Measurements from ENCODE around the gene RPL27A. TPM values are rescaled to one million over a fixed set of nuclear protein-coding genes. Genes with fewer than 3 reads are reported as not detected.
A peak's percentile ranks its signal among the peaks of the same experiment; 100 is the strongest.

The RPL27A gene
- polyA plus RNA-seq, 1 of the 3 experiments (the other 2 are of a cell fraction): 1,162 TPM

DNA sequence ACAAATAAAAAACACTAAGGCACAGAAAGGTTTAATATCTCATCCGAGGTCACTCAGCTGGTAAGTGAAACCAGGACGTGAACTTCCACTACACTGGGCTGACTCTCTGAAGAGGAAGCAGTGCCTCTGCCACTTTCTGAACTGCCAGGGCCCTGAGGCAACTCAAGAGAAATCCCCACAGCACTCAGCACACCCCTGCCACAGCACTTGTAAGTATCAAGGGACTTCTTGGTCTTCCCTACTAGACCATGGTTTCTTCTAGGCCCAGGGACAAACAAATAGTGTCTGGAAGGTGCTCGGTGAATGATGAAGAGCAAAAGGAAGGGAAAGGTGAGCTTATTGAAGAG, 49.7 kb downstream of the RPL27A start (continued):
- TF ChIP-seq, protein P1, sequence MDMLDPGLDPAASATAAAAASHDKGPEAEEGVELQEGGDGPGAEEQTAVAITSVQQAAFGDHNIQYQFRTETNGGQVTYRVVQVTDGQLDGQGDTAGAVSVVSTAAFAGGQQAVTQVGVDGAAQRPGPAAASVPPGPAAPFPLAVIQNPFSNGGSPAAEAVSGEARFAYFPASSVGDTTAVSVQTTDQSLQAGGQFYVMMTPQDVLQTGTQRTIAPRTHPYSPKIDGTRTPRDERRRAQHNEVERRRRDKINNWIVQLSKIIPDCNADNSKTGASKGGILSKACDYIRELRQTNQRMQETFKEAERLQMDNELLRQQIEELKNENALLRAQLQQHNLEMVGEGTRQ (IDR thresholded peaks at IDR 0.05; ENCODE audit: borderline replicate concordance, low read depth, low read length): no peak
- TF ChIP-seq RXRA (IDR thresholded peaks at IDR 0.05; ENCODE audit: borderline replicate concordance, low read depth) (no peak), SMC3 (IDR thresholded peaks at IDR 0.05; ENCODE audit: low read depth, low read length) (no peak), CHD2 (IDR thresholded peaks at IDR 0.05; ENCODE audit: low read length, partially characterized antibody) (no peak), POLR2AphosphoS5 (IDR thresholded peaks at IDR 0.05; ENCODE audit: low read depth, low read length) (no peak), JUND (IDR thresholded peaks at IDR 0.05) (no peak), IRF3 (IDR thresholded peaks at IDR 0.05; ENCODE audit: low read depth, low read length) (no peak)
- TF ChIP-seq, protein P2, sequence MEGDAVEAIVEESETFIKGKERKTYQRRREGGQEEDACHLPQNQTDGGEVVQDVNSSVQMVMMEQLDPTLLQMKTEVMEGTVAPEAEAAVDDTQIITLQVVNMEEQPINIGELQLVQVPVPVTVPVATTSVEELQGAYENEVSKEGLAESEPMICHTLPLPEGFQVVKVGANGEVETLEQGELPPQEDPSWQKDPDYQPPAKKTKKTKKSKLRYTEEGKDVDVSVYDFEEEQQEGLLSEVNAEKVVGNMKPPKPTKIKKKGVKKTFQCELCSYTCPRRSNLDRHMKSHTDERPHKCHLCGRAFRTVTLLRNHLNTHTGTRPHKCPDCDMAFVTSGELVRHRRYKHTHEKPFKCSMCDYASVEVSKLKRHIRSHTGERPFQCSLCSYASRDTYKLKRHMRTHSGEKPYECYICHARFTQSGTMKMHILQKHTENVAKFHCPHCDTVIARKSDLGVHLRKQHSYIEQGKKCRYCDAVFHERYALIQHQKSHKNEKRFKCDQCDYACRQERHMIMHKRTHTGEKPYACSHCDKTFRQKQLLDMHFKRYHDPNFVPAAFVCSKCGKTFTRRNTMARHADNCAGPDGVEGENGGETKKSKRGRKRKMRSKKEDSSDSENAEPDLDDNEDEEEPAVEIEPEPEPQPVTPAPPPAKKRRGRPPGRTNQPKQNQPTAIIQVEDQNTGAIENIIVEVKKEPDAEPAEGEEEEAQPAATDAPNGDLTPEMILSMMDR (IDR thresholded peaks at IDR 0.05): no peak

DNA sequence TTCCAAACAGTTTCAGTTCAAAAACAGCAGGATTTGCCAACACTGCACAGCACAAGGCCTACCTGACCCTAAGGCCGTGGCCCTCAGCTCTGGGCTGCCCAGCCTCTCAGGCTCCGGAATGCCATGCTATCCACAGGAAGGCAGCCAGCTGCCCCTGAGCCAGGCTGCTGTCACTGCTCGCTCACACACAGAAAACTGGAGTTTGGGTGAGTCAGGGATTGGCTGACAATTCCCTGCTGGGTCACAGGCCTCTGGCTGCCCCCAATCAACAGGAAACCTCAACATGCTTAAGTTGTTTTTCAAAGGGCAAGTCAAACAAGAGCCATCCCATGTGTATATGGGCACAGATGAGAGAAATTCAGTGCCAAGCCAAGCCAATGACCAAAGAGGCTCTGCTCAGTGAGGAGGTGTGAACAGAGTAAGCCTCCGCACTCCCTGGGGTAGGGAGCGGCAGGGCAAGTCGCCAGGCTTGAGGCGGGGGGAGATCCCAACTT, 50.2 kb downstream of the RPL27A start:
- CTCF ChIA-PET: interaction anchor here (1.2 kb wide), 1 partner anchor 12 kb away, joined by 4 read pairs; no protein-coding TSS in a partner anchor
- no peak overlapping the region for H2AFZ ChIP-seq (ENCODE audit: low read depth)
- 40% methylated on average over 6 of the region's 7 CpGs for WGBS (ENCODE audit: low lambda C conversion rate)
- TF ChIP-seq MEF2A (IDR thresholded peaks at IDR 0.05; ENCODE audit: borderline replicate concordance, low read depth): peak; percentile 19; the same call in 1 of the 2 replicates
- TF ChIP-seq, protein P3, sequence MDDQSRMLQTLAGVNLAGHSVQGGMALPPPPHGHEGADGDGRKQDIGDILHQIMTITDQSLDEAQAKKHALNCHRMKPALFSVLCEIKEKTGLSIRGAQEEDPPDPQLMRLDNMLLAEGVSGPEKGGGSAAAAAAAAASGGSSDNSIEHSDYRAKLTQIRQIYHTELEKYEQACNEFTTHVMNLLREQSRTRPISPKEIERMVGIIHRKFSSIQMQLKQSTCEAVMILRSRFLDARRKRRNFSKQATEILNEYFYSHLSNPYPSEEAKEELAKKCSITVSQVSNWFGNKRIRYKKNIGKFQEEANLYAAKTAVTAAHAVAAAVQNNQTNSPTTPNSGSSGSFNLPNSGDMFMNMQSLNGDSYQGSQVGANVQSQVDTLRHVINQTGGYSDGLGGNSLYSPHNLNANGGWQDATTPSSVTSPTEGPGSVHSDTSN (IDR thresholded peaks at IDR 0.05): peak; percentile 80
- TF ChIP-seq FOXJ3 (CRISPR knock-in tag; IDR thresholded peaks at IDR 0.05): no peak
- TF ChIP-seq TCF12 (IDR thresholded peaks at IDR 0.05): peak; percentile 94
- TF ChIP-seq, protein P1 (IDR thresholded peaks at IDR 0.05; ENCODE audit: borderline replicate concordance, low read depth, low read length): no peak
- peak; percentile 93 for TF ChIP-seq NFIC (IDR thresholded peaks at IDR 0.05; ENCODE audit: borderline replicate concordance)
- peak; percentile 78 for TF ChIP-seq JUND (IDR thresholded peaks at IDR 0.05)
- peak; percentile 79; the same call in 1 of the 2 replicates for TF ChIP-seq SIN3A (IDR thresholded peaks at IDR 0.05; ENCODE audit: borderline replicate concordance, low read depth, low read length)
- TF ChIP-seq, protein P4, sequence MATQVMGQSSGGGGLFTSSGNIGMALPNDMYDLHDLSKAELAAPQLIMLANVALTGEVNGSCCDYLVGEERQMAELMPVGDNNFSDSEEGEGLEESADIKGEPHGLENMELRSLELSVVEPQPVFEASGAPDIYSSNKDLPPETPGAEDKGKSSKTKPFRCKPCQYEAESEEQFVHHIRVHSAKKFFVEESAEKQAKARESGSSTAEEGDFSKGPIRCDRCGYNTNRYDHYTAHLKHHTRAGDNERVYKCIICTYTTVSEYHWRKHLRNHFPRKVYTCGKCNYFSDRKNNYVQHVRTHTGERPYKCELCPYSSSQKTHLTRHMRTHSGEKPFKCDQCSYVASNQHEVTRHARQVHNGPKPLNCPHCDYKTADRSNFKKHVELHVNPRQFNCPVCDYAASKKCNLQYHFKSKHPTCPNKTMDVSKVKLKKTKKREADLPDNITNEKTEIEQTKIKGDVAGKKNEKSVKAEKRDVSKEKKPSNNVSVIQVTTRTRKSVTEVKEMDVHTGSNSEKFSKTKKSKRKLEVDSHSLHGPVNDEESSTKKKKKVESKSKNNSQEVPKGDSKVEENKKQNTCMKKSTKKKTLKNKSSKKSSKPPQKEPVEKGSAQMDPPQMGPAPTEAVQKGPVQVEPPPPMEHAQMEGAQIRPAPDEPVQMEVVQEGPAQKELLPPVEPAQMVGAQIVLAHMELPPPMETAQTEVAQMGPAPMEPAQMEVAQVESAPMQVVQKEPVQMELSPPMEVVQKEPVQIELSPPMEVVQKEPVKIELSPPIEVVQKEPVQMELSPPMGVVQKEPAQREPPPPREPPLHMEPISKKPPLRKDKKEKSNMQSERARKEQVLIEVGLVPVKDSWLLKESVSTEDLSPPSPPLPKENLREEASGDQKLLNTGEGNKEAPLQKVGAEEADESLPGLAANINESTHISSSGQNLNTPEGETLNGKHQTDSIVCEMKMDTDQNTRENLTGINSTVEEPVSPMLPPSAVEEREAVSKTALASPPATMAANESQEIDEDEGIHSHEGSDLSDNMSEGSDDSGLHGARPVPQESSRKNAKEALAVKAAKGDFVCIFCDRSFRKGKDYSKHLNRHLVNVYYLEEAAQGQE (IDR thresholded peaks at IDR 0.05; ENCODE audit: low read depth, low read length): peak; percentile 45; the same call in 1 of the 2 replicates
- TF ChIP-seq EP300 (IDR thresholded peaks at IDR 0.05; ENCODE audit: borderline replicate concordance in 1 of 2, low read depth in 1 of 2, low read length in 1 of 2): peak in 1 of 2 experiments; percentile 72; a peak in 1 of 4 replicates
- peak; percentile 79; the same call in 1 of the 2 replicates for TF ChIP-seq FOSL2 (IDR thresholded peaks at IDR 0.05; ENCODE audit: borderline replicate concordance, low read depth)
- TF ChIP-seq TEAD4 (IDR thresholded peaks at IDR 0.05; ENCODE audit: borderline replicate concordance, insufficient read depth): peak; percentile 69
- TF ChIP-seq POLR2AphosphoS5 (IDR thresholded peaks at IDR 0.05; ENCODE audit: low read depth, low read length): peak; percentile 42; the same call in 1 of the 2 replicates
- TF ChIP-seq, protein P5, sequence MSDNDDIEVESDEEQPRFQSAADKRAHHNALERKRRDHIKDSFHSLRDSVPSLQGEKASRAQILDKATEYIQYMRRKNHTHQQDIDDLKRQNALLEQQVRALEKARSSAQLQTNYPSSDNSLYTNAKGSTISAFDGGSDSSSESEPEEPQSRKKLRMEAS (IDR thresholded peaks at IDR 0.05; ENCODE audit: low read depth): peak; percentile 84

More for the DNA sequence above, 50.2 kb downstream of the RPL27A start:
- Histone ChIP-seq H3K79me2 (ENCODE audit: insufficient read depth) (peaks cover 8% of the 10 kb centered on the region; the same call in 1 of the 2 replicates), H3F3A (replicated peaks; ENCODE audit: insufficient read depth) (peaks cover 26% of the 10 kb centered on the region), H3K36me3 (replicated peaks in 1 of 2; ENCODE audit: control insufficient read depth in 1 of 2, insufficient read depth in 2 of 2, low read length in 1 of 2) (peaks cover 4 to 5% of the 10 kb centered on the region in 2 experiments), H3K4me1 (ENCODE audit: control insufficient read depth in 1 of 2, insufficient read depth in 2 of 2, low read depth in 1 of 2, low read length in 1 of 2) (peaks cover 6 to 24% of the 10 kb centered on the region in 2 experiments; a peak in 3 of 4 replicates), H3K27me3 (ENCODE audit: insufficient read depth) (no peaks in the 10 kb centered on the region), H3K9me2 (no peaks in the 10 kb centered on the region), H4K20me1 (ENCODE audit: insufficient read depth) (no peaks in the 10 kb centered on the region), H3K27ac (ENCODE audit: low read depth in 2 of 2, low read length in 1 of 2) (peak overlapping the region; percentile 41 to 63; a peak in 3 of 4 replicates), H3K9ac (no peak overlapping the region; the same call in 1 of the 2 replicates), H3K4me2 (peak overlapping the region; percentile 9), H3K9me3 (no peaks in the 10 kb centered on the region), H3K4me3 (ENCODE audit: low read depth in 2 of 2, low read length in 1 of 2) (no peak overlapping the region)
- POLR2A ChIA-PET: no interaction called here
- no peak for DNase-seq
